Measurements from ENCODE around the gene ATP5F1C. TPM values are rescaled to one million over a fixed set of nuclear protein-coding genes. Genes with fewer than 3 reads are reported as not detected.

Gene ATP5F1C
- total and polyA plus RNA-seq, 7 donors, result 210 to 676 (median 391) TPM

GRCh38 chr10:7795605-7796004, 7.6 kb downstream of the ATP5F1C start:
- Histone ChIP-seq H3K4me3 (no peak overlapping the region), H3K9me3 (no peaks in the 10 kb centered on the region), H3K36me3 (ENCODE audit: insufficient read depth in 1 of 2, low read depth in 1 of 2) (peaks cover 4 to 49% of the 10 kb centered on the region in 2 donors), H3K4me1 (peaks cover 71% of the 10 kb centered on the region), H3K27ac (peak overlapping the region; percentile 83), H3K27me3 (ENCODE audit: insufficient read depth in 3 of 3, low read length in 2 of 3) (no peaks in the 10 kb centered on the region)
- intact Hi-C loops (cut with DNase I), result no loop called here
- TF ChIP-seq CTCF (IDR thresholded peaks at IDR 0.05), result no peak
- DNase-seq, result no peak
- WGBS, 3 donors, result 66 to 67% (median 67%) methylated on average over 4 of the region's 4 CpGs
- ATAC-seq, result peak in 1 of 4 donors; percentile 29

GRCh38 chr10:7797582-7797981, 9.6 kb downstream of the ATP5F1C start:
- H3K27ac ChIP-seq, result peak overlapping the region; percentile 83
- H3K4me3 ChIP-seq, result no peak overlapping the region
- peaks cover 11 to 58% of the 10 kb centered on the region in 2 donors for H3K36me3 ChIP-seq (ENCODE audit: insufficient read depth in 1 of 2, low read depth in 1 of 2)
- 32 to 44% (median 34%) methylated on average over 6 of the region's 6 CpGs for WGBS, 3 donors
- peaks cover 55% of the 10 kb centered on the region for H3K4me1 ChIP-seq
- H3K27me3 ChIP-seq (ENCODE audit: insufficient read depth in 3 of 3, low read length in 2 of 3), result no peaks in the 10 kb centered on the region
- no peaks in the 10 kb centered on the region for H3K9me3 ChIP-seq
- TF ChIP-seq CTCF (IDR thresholded peaks at IDR 0.05), result no peak
- intact Hi-C loops (cut with DNase I), result no loop called here
- DNase-seq, result peak; percentile 66 to 83
- peak; percentile 97 to 99 (median 98) for ATAC-seq

- Histone ChIP-seq H3K36me3 (ENCODE audit: insufficient read depth in 1 of 2, low read depth in 1 of 2) (peaks cover 22 to 99% of the 10 kb centered on the region in 2 donors), H3K27me3 (ENCODE audit: insufficient read depth in 3 of 3, low read length in 2 of 3) (no peaks in the 10 kb centered on the region), H3K4me3 (no peak overlapping the region), H3K27ac (no peak overlapping the region), H3K9me3 (no peaks in the 10 kb centered on the region), H3K4me1 (peaks cover 11% of the 10 kb centered on the region)
- no peak for ATAC-seq
- WGBS, 3 donors, result 88 to 94% (median 94%) methylated on average over 4 of the region's 4 CpGs
- TF ChIP-seq CTCF (IDR thresholded peaks at IDR 0.05), result no peak
- no peak for DNase-seq
- intact Hi-C loops (cut with DNase I), result loop anchor here in 1 of 2 donors (5.0 kb wide), 1 partner anchor 40 kb away; no protein-coding TSS in a partner anchor
These were observed 14.6 kb downstream of the ATP5F1C start for GRCh38 chr10:7802606-7803005.

- H3K27ac ChIP-seq, result no peak overlapping the region
- intact Hi-C loops (cut with DNase I), result loop anchor here in 1 of 2 donors (5.0 kb wide), 1 partner anchor 42 kb away; no protein-coding TSS in a partner anchor
- WGBS, 3 donors, result 78 to 88% (median 82%) methylated on average over 6 of the region's 6 CpGs
- no peak for TF ChIP-seq CTCF (IDR thresholded peaks at IDR 0.05)
- no peaks in the 10 kb centered on the region for H3K9me3 ChIP-seq
- no peaks in the 10 kb centered on the region for H3K27me3 ChIP-seq (ENCODE audit: insufficient read depth in 3 of 3, low read length in 2 of 3)
- peaks cover 27 to 100% of the 10 kb centered on the region in 2 donors for H3K36me3 ChIP-seq (ENCODE audit: insufficient read depth in 1 of 2, low read depth in 1 of 2)
- H3K4me1 ChIP-seq, result no peaks in the 10 kb centered on the region
- ATAC-seq, result no peak
- H3K4me3 ChIP-seq, result no peak overlapping the region
- DNase-seq, result no peak
These were observed 16.2 kb downstream of the ATP5F1C start for GRCh38 chr10:7804216-7804615.

GRCh38 chr10:7804741-7805140, 16.8 kb downstream of the ATP5F1C start:
- no peak for TF ChIP-seq CTCF (IDR thresholded peaks at IDR 0.05)
- Histone ChIP-seq H3K9me3 (no peaks in the 10 kb centered on the region), H3K4me3 (no peak overlapping the region), H3K27me3 (ENCODE audit: insufficient read depth in 3 of 3, low read length in 2 of 3) (no peaks in the 10 kb centered on the region), H3K36me3 (ENCODE audit: insufficient read depth in 1 of 2, low read depth in 1 of 2) (peaks cover 27 to 99% of the 10 kb centered on the region in 2 donors), H3K4me1 (no peaks in the 10 kb centered on the region), H3K27ac (no peak overlapping the region)
- WGBS, 3 donors, result 44 to 70% (median 67%) methylated on average over 2 of the region's 2 CpGs
- DNase-seq, result no peak
- intact Hi-C loops (cut with DNase I), result loop anchor here in 1 of 2 donors (5.0 kb wide), 1 partner anchor 42 kb away; no protein-coding TSS in a partner anchor
- no peak for ATAC-seq

Measured in psoas muscle (tissue), 8 donors.